Posterior vena cava (tissue), 2 donors: ENCODE measurements around the gene PTPN5. TPM values are rescaled to one million over a fixed set of nuclear protein-coding genes. Genes with fewer than 3 reads are reported as not detected.
"Not testable (repeated sequence)": the region's sequence is repeated elsewhere in the genome, so short reads cannot be mapped to it uniquely, and the experiment has no call there.

Source experiments
- DNase-seq: peaks from one replicate; pipeline ENCODE4 v3.0.0-alpha.2; 2020; ENCODE audit warnings: low spot score
- intact Hi-C, 2 donors: fragments of 100-400 bp; cut with DNase I; formaldehyde crosslinking; loops; one replicate each; pipeline versions ENCODE4 v1.14.1 to v1.14.2; 2022 to 2023
- long read RNA-seq, 2 donors: library from polyadenylated mRNA; unstranded; transcript quantifications; one replicate each; pipeline ENCODE4 v2.0.0, GENCODE V29; 2020 to 2021
- total RNA-seq, 2 donors: library from RNA; stranded (reverse); fragmentation: NEBNext Ultra II Directional; extraction: Animal tissue kit (Norgen Biotek cat#: 25700); gene quantifications; one replicate each; pipeline ENCODE4 v1.2.1, GENCODE V29; 2021
- donor health status: DM: yes; HTN: yes; CAD: no.
- donor health status: DM: yes; HTN: yes; CAD: no.

The PTPN5 gene
- total RNA-seq, result 1 to 10 TPM in 1 of 2 donors, under 1 TPM in 1; 0.93 to 2.7 TPM
- long read RNA-seq, donor 1, result 0 reads
- long read RNA-seq, donor 2, partial matches to known transcripts, result 2 of 9 reads
- long read RNA-seq, donor 2, other reads (novel, unspliced or antisense), result 2 of 9 reads

GRCh38 chr11:18791207-18791968, at the start of gene PTPN5:
Gene PTPN5, minus strand, starts transcription at chr11:18791798. Its CDS starts 19,840 bp downstream, at chr11:18771958.
- DNase-seq, result no peak
- intact Hi-C loops, result no loop called here

DNA sequence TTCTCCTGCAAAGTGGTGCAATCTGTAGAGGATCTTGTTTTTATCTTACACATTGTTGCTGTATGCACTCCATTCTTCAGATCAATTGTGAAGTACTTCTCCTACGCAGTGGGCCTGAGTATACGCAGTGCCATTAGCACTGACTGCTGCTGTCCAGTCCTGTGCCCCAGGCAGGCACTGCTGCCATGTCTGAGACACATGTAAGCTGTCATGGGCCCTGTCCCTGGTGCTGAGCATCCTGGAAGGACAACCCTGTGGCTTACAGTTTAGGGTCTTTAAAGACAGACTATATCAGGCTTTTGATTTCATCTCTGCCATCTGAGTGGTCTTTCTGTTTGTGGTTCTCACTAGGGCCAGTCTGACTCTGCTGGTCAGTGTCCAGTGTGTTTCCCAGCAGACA, 44.8 kb upstream of the PTPN5 start:
- intact Hi-C loops, result no loop called here
- no peak for DNase-seq

GRCh38 chr11:18834754-18835466, 43.3 kb upstream of the PTPN5 start:
- intact Hi-C loops, result no loop called here
- no peak for DNase-seq

- intact Hi-C loops, DNase-seq: not testable (repeated sequence)
These were observed 28.6 kb upstream of the PTPN5 start for GRCh38 chr11:18820160-18820559.

DNA sequence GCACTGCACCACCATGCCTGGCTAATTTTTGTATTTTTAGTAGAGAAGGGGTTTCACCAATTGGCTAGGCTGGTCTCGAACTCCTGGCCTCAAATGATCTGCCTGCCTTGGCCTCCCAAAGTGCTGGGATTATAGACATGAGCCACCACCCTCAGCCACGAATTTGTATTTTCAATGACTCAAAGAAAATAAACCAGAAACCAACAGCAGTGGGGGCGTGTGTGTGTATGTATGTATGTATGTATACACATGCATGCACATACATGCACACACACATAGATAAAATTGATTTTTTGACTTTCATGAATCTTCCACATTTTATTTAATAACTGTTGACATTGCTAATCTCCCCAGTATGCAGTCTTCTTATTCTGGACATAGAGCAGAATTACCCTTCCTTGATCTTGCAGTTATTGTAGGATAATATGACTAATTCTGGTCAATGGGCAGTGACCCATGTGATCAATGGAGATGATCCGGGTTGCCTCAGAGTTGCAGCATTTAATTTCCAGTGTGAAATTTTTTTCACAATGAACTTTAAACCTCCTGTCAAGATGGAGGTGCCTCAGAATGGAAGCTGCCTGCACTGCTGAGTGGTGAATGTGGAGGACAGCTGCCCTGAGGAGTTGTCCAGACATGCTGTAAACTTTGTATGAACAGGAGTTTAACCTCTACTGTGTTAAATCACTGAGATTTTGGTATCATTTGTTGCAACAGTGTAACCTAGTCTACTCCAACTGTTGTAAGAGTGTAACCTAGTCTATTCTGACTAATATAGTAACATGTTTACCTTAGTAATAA, 12.8 kb upstream of the PTPN5 start:
- DNase-seq, result no peak
- intact Hi-C loops, result no loop called here

DNA sequence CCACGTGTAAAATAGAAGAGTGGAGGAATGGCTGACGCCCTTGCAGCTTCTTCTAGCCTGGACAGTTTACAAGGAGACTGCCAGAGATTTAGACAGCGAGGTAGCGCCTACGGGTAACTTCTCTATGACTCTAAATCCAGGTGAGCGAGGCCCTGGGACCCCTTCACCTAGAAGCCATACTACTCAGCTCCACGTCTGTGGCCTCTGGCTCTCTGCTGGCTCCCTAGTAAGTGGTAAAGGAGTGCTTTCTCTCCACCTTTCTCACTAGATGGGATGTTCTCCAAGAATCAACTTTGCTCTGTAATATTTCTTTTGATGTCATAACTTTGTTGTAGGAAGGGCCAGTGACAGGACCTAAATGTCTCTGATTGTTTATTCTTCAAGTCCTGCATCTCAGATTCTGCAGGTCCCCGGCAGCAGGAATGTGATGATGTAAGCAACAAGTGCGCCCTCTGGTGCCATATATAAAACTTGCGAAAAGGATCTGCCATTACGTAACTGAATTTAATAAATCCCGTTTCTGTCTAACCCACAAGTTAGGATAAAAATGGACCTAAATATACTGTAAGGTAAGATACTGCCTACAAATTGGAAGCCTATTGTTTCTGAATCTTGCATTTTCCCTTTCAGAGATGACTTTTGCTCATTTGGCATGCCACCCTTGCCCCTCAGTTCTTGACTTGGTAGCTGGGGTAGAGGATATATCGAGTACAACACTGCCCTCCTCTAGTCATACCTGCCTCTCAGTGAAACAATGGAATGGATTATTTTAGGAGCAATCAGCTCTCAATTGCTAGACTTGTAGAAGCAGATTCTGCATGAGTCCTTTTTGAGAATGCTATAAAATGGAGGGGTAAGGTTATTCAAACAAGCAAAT, 11.0 kb upstream of the PTPN5 start:
- intact Hi-C loops, result loop anchor here in 1 of 2 donors (2.0 kb wide), 1 partner anchor 58 kb away; no protein-coding TSS in a partner anchor
- no peak for DNase-seq

GRCh38 chr11:18798799-18799469, 7.3 kb upstream of the PTPN5 start:
- DNase-seq, result no peak

GRCh38 chr11:18794956-18795355, 3.4 kb upstream of the PTPN5 start:
- intact Hi-C loops, result no loop called here
- no peak for DNase-seq

More at GRCh38 chr11:18798799-18799469, 7.3 kb upstream of the PTPN5 start:
- intact Hi-C loops, result no loop called here

DNA sequence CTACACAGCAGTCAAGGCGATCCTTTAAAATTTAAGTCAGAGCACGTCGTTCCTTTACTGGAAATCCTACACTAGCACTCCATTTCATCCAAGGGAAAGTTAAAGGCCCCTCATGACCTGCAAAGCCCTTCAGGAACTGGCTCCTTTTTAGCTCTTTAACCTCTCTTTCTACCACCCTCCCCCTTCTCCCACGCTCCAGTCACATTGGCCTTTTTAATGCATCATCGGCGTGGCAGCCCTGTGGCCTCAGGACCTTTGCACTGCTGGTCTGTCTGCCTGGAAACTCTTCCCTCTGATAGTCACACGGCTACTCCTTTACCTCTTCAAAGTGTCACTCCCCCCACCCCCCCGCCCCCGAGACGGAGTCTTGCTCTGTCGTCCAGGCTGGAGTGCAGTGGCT, 1.2 kb upstream of the PTPN5 start:
- intact Hi-C loops, result no loop called here
- DNase-seq, result no peak

DNA sequence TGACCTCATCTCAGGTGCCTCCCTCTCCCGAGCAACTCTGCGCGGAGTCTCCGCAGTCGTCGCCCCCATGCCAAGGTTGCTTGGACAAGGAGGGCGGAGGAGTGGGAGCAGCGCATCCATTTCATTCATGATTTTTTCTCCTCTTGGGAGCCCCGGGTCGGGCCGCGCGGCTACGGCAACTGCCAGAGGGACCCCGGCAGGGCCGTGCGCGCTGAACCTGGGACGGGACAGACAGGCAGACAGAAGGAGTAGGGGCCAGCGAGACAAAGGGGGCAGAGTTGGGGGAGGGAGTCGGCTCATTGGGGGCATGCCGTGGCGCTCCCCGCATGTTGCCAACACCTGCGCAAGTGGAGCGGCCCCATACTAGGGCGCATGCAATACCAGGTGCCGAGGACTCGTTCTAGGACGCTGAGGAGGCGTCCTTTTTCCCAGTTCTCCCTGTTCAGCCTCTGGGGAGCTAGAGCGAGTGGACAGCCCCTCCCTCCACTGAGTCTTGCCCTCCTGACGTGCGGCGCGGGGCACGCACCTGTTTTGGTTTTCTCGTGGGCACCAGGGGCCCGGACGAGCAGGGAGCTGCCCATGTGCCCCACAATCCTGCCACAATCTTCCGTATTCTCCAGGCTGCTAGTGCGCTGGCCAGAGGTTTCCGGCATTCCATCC, 501 bp upstream of the PTPN5 start:
- intact Hi-C loops, result no loop called here

DNA sequence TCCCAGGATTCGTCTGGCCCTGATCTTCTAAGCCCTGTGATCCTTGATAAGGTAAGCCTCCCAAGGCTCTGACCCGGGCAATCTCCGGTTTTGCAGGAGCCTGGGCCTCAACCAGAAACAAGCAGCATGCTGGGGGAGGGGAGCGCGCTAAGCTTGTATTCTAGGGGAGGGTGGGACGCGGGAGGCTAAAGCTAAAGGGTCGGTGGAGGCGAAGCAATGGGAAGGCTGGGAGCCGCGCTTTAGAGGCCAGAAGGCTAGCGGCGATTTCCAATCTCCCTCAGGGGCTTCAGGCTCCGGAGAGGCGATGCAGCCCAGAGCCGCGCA, 753 bp downstream of the PTPN5 start:
- no peak for DNase-seq
- intact Hi-C loops, result no loop called here

More for the DNA sequence above, 501 bp upstream of the PTPN5 start:
- no peak for DNase-seq

GRCh38 chr11:18789942-18790341, 1.7 kb downstream of the PTPN5 start:
- DNase-seq, result no peak
- intact Hi-C loops, result no loop called here

- intact Hi-C loops, result no loop called here
- no peak for DNase-seq
These were observed 6.2 kb downstream of the PTPN5 start for GRCh38 chr11:18785411-18785810.

DNA sequence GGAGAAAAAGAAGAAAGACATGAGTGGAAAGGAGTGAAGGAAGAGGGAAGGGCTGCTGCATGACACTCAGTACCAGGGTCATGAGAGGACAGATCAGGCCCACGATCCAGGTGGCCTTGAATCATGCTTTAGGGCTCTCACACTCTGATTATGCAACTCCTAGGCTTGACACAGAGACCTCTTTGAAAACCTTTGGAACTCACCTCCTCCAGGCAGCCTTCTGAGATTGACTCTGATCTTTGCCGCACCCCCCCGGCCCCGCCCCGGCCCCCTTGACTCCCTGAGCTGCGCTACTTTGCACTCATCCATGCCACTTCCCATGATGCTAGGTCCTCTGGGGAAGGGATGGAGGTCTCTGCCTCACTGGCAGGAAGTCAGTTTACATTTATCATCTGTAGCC, 10.7 kb downstream of the PTPN5 start:
- DNase-seq, result no peak
- intact Hi-C loops, result no loop called here

DNA sequence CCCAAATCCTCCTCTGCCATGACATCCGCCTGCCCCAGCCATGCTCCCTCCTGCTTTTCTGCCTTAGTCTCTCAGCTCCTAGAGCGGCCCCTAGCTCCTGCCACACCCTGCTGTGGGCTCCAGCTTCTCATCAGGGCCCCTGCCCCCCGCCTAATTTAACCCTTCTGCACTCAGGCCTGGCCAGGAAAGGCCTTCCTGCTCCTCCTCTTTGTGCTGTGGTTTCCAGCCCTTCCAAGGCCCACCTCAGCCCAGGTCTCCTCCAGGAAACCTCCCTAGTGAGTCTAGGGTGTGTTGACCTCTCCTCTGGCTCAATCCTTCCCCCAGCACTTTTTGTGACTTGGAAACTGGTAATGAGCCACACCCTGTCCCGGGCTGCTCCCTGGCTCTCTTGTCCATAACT, 11.3 kb downstream of the PTPN5 start:
- DNase-seq, result no peak
- intact Hi-C loops, result no loop called here

GRCh38 chr11:18778468-18778867, 13.1 kb downstream of the PTPN5 start:
- no peak for DNase-seq
- intact Hi-C loops, result no loop called here

GRCh38 chr11:18776324-18776723, 15.3 kb downstream of the PTPN5 start:
- intact Hi-C loops, result no loop called here
- DNase-seq, result no peak
